Measurements from ENCODE around the gene IGFN1. TPM values are rescaled to one million over a fixed set of nuclear protein-coding genes. Genes with fewer than 3 reads are reported as not detected.

Gene IGFN1
- total and polyA plus RNA-seq, 9 of the 15 experiments (the other 6 are each of a cell fraction or from before 2014, with no cell fraction given): 0.04 TPM; not detected in 8

- Histone ChIP-seq H2AFZ (ENCODE audit: low read depth, low read length) (no peak overlapping the region), H3K4me1 (replicated peaks in 1 of 2; ENCODE audit: control insufficient read depth in 2 of 2, insufficient read depth in 2 of 2, low read length in 2 of 2) (peaks cover 0 to 12% of the 10 kb centered on the region in 2 experiments; a peak in 1 of 5 replicates), H3K36me3 (ENCODE audit: control insufficient read depth, insufficient read depth, low read length) (no peaks in the 10 kb centered on the region), H3K4me2 (ENCODE audit: insufficient read depth, low read length) (no peak overlapping the region), H3K9me1 (ENCODE audit: control insufficient read depth, insufficient read depth, low read length) (no peaks in the 10 kb centered on the region), H3K9ac (ENCODE audit: insufficient read depth in 1 of 2, low read depth in 2 of 2, low read length in 2 of 2) (no peak overlapping the region; a peak in 1 of 4 replicates), H4K20me1 (replicated peaks; ENCODE audit: control insufficient read depth, insufficient read depth, low read length) (peaks cover 14% of the 10 kb centered on the region), H3K27ac (ENCODE audit: extremely low read depth, low read depth, low read length) (no peak overlapping the region), H3K27me3 (ENCODE audit: control insufficient read depth in 2 of 2, insufficient read depth in 2 of 2, low read length in 2 of 2) (peaks cover 0 to 42% of the 10 kb centered on the region in 2 experiments; a peak in 3 of 5 replicates), H3K4me3 (no peak overlapping the region), H3K79me2 (ENCODE audit: control insufficient read depth, insufficient read depth, low read length) (no peaks in the 10 kb centered on the region), H3K9me3 (replicated peaks; ENCODE audit: control insufficient read depth, insufficient read depth, low read depth, low read length) (no peaks in the 10 kb centered on the region)
- 0% methylated on average over 10 of the region's 10 CpGs for WGBS (ENCODE audit: insufficient coverage, low coverage, missing lambda C conversion rate)
- BruUV-seq (replicated peaks): no TSS peak
- CTCF ChIA-PET (ENCODE audit: low intra/inter-chr PET ratio): interaction anchor here (1.5 to 3.3 kb wide), 2 partner anchors 107 to 155 kb away, joined by 8 to 60 read pairs; no protein-coding TSS in a partner anchor
- in situ Hi-C loops (cut with MboI): no loop called here
- DNase-seq (ENCODE audit: extremely low read depth in 1 of 4, low spot score in 3 of 4) (no peak), ATAC-seq (no peak), FAIRE-seq (no peak)
- TF ChIP-seq CHD2 (IDR thresholded peaks at IDR 0.05; ENCODE audit: low read depth, low read length): no peak
- TF ChIP-seq ZEB2 (IDR thresholded peaks at IDR 0.05): no peak
- no peak for TF ChIP-seq SIX5 (IDR thresholded peaks at IDR 0.05; ENCODE audit: borderline replicate concordance in 1 of 2, insufficient read depth in 1 of 2, low read depth in 1 of 2, low read length in 2 of 2)
- no peak for TF ChIP-seq ZBTB2 (IDR thresholded peaks at IDR 0.05)
- no peak for TF ChIP-seq STAT5A (IDR thresholded peaks at IDR 0.05; ENCODE audit: borderline replicate concordance, low read length)
- no peak for TF ChIP-seq ATF6 (CRISPR knock-in tag; IDR thresholded peaks at IDR 0.05)
- TF ChIP-seq IRF9 (tag; IDR thresholded peaks at IDR 0.05): no peak
- TF ChIP-seq HNRNPK (IDR thresholded peaks at IDR 0.05; ENCODE audit: low read depth, low read length, poor library complexity, severe bottlenecking): no peak
- no peak for TF ChIP-seq ELF4 (CRISPR knock-in tag; IDR thresholded peaks at IDR 0.05)
- no peak for TF ChIP-seq ZNF347 (CRISPR knock-in tag; IDR thresholded peaks at IDR 0.05; ENCODE audit: low read depth)
- TF ChIP-seq CAMTA2 (CRISPR knock-in tag; conservative IDR thresholded peaks at IDR 0.05): no peak
- POLR2A ChIA-PET: no interaction called here
- intact Hi-C loops (cut with micrococcal nuclease): loop anchor here (5.0 kb wide), 1 partner anchor 94 kb away; no protein-coding TSS in a partner anchor
Observed at GRCh38 chr1:201253411-201253810, 62.8 kb downstream of the IGFN1 start.

All from K562 (cell line).